Suprapubic skin (tissue), 4 donors: ENCODE data around the gene GABRP. TPM values are rescaled to one million over a fixed set of nuclear protein-coding genes. Genes with fewer than 3 reads are reported as not detected.
A peak's percentile ranks its signal among the peaks of the same experiment; 100 is the strongest.
"Not testable (repeated sequence)": the region's sequence is repeated elsewhere in the genome, so short reads cannot be mapped to it uniquely, and the experiment has no call there.

Experiments used
- DNase-seq, 2 donors: peaks; one replicate each; pipeline ENCODE4 v3.0.0-alpha.2; 2019; ENCODE audit warnings: low spot score in 2 of 2
- H3K27ac ChIP-seq: fragments of 200-600 bp; sonication (generic); one replicate; pipeline ENCODE4 v1.5.1; 2019
- H3K27me3 ChIP-seq: fragments of 200-600 bp; sonication (generic); one replicate; pipeline ENCODE4 v1.5.1; 2019
- H3K36me3 ChIP-seq: fragments of 200-600 bp; sonication (generic); one replicate; pipeline ENCODE4 v1.5.1; 2019
- H3K4me1 ChIP-seq: fragments of 200-600 bp; sonication (generic); one replicate; pipeline ENCODE4 v1.5.1; 2019
- H3K4me3 ChIP-seq: fragments of 200-600 bp; sonication (generic); one replicate; pipeline ENCODE4 v1.5.1; 2019; ENCODE audit warnings: mild to moderate bottlenecking
- H3K9me3 ChIP-seq: fragments of 200-600 bp; sonication (generic); one replicate; pipeline ENCODE4 v1.5.1; 2019
- EP300 ChIP-seq: sonication (generic); formaldehyde crosslinking; IDR thresholded peaks from one replicate; pipeline ENCODE4 v1.6.1; 2017; ENCODE audit warnings: antibody characterized with exemption
- POLR2A ChIP-seq, 2 donors: fragments of 450-650 bp; IDR thresholded peaks; one replicate each; pipeline ENCODE4 v1.6.1; 2017; ENCODE audit warnings: antibody characterized with exemption in 2 of 2, mild to moderate bottlenecking in 2 of 2, moderate library complexity in 2 of 2
- POLR2AphosphoS5 ChIP-seq, 3 donors: sonication (generic); formaldehyde crosslinking; IDR thresholded peaks; one replicate each; pipeline ENCODE4 v1.6.1; 2017; ENCODE audit warnings: antibody characterized with exemption in 3 of 3
- WGBS: methylation state at CpG from one replicate; pipeline ENCODE4 v1.1.5; 2018; 5-methylcytosine and 5-hydroxymethylcytosine counted together
- total RNA-seq, 4 donors: library from RNA; depleted of rRNA; stranded (reverse); fragments of >200 nt; gene quantifications; one replicate each; pipeline ENCODE4 v1.1.0, GENCODE V29; 2016
- TF ChIP-seq, protein P1 (sequence below), 2 donors: fragments of 200-600 bp in 1 of 2; fragments of 450-650 bp in 1 of 2; sonication (generic) in 1 of 2; IDR thresholded peaks; one replicate each; pipeline ENCODE4 v1.5.1; 2016 to 2019; ENCODE audit warnings: antibody characterized with exemption in 2 of 2, mild to moderate bottlenecking in 1 of 2, moderate library complexity in 1 of 2

The GABRP gene
- total RNA-seq, 4 donors from 2014 or later, result 8.0 to 24.3 (median 16.1) TPM

DNA sequence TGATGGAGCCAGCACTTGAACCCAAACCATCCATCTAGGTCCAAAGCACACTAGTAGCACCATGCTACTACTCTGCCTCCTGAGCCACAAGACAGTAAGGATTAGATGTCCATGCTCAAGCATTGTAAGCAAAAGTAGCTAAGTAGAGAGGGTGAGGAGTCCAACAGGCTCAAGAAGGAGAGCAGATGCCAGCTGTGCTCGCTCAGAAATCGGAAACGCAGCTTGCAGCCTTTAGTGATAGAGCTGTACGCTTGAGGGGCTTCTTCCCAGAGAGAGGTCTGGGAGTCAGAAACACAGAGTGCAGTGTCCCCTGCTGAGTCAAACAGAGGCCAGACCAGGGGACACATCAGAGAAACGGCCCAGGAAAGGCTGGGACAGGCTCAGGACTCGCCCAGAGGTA, 32.7 kb upstream of the GABRP start:
- no peak for DNase-seq
- no peak overlapping the region for H3K27ac ChIP-seq
- 85% methylated on average over 6 of the region's 6 CpGs for WGBS
- peaks cover 3% of the 10 kb centered on the region for H3K27me3 ChIP-seq
- no peaks in the 10 kb centered on the region for H3K9me3 ChIP-seq
- TF ChIP-seq POLR2A (IDR thresholded peaks at IDR 0.05) (no peak), POLR2AphosphoS5 (IDR thresholded peaks at IDR 0.05) (no peak), EP300 (no peak)
- TF ChIP-seq, protein P1, sequence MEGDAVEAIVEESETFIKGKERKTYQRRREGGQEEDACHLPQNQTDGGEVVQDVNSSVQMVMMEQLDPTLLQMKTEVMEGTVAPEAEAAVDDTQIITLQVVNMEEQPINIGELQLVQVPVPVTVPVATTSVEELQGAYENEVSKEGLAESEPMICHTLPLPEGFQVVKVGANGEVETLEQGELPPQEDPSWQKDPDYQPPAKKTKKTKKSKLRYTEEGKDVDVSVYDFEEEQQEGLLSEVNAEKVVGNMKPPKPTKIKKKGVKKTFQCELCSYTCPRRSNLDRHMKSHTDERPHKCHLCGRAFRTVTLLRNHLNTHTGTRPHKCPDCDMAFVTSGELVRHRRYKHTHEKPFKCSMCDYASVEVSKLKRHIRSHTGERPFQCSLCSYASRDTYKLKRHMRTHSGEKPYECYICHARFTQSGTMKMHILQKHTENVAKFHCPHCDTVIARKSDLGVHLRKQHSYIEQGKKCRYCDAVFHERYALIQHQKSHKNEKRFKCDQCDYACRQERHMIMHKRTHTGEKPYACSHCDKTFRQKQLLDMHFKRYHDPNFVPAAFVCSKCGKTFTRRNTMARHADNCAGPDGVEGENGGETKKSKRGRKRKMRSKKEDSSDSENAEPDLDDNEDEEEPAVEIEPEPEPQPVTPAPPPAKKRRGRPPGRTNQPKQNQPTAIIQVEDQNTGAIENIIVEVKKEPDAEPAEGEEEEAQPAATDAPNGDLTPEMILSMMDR (IDR thresholded peaks at IDR 0.05), result no peak
- no peaks in the 10 kb centered on the region for H3K36me3 ChIP-seq
- no peak overlapping the region for H3K4me3 ChIP-seq
- peaks cover 5% of the 10 kb centered on the region for H3K4me1 ChIP-seq

DNA sequence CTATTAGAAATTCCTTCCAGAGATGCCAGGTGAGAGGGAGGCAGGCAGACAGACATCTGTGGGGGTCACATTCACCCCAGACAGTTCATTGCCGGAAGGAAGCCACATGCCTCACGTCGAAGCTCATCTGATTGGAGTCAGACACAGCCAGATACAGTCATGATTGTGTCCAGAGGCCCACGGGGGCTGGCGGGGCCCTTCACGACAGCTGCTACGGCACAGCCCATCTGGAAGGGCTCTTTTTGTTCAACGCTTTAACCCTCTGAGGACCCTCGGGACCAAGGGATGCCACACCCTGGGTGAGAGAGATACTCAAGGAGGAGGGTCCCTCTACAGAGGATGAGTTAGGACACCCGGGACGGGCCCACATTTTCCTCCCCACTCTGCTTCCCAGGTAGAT, 31.9 kb upstream of the GABRP start:
- no peaks in the 10 kb centered on the region for H3K9me3 ChIP-seq
- H3K4me1 ChIP-seq, result peaks cover 4% of the 10 kb centered on the region
- peaks cover 3% of the 10 kb centered on the region for H3K27me3 ChIP-seq
- TF ChIP-seq EP300 (no peak), POLR2AphosphoS5 (IDR thresholded peaks at IDR 0.05) (no peak), POLR2A (IDR thresholded peaks at IDR 0.05) (no peak)
- TF ChIP-seq, protein P1 (IDR thresholded peaks at IDR 0.05), result no peak
- no peaks in the 10 kb centered on the region for H3K36me3 ChIP-seq
- no peak overlapping the region for H3K27ac ChIP-seq
- H3K4me3 ChIP-seq, result no peak overlapping the region
- peak in 1 of 2 donors; percentile 69 for DNase-seq
- 52% methylated on average over 9 of the region's 11 CpGs for WGBS

DNA sequence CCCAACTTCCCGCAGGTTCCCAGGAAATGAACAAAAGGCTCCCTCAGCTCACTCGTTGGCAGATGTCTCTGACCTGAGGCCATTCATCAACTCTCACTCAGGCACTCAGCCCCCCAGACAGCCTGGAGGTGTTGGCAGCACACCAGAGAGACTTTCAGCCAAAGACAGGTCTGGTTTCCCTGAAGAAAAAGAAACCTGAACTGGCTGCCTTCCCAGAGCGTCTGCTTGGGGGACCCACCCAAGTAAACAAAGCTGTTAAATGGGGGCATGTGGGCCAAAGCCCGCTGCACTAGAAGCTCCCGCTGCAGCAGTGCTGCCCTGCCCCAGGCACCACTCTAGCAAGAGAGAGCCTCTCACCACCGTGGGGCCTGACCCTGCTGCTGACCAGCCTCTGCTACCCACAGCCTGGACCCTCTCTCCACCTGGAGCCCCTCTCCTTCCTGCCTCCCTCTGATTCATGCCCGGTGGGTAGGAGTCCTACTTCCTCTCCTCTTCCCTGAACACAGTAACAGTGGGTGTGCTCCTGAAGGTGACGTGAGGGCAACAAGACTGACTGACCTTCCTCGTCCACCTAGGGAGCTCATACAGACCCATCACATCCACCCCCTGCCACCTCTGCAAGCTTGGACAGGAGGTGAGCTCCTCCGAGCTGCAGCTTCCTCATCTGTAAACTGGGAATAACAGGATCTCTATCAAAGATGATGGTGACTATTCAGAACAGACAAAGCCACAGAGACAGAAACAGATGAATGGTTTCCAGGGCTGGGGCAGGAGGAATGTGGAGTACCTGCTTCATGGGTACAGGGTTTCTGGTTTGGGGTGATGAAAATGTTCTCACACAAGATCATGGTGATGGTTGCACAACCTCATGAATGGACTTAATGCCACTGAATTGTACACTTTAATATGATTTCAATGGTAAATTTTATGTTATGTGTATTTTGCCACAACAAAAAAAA, 31.0 kb upstream of the GABRP start:
- Histone ChIP-seq H3K9me3 (no peaks in the 10 kb centered on the region), H3K27ac (no peak overlapping the region), H3K4me1 (peaks cover 4% of the 10 kb centered on the region), H3K36me3 (no peaks in the 10 kb centered on the region), H3K27me3 (peaks cover 3% of the 10 kb centered on the region), H3K4me3 (no peak overlapping the region)
- DNase-seq, result peak in 1 of 2 donors; percentile 69
- TF ChIP-seq POLR2AphosphoS5 (IDR thresholded peaks at IDR 0.05) (no peak), POLR2A (IDR thresholded peaks at IDR 0.05) (no peak), EP300 (no peak)
- TF ChIP-seq, protein P1 (IDR thresholded peaks at IDR 0.05), result no peak
- WGBS, result 59% methylated on average over 8 of the region's 10 CpGs

DNA sequence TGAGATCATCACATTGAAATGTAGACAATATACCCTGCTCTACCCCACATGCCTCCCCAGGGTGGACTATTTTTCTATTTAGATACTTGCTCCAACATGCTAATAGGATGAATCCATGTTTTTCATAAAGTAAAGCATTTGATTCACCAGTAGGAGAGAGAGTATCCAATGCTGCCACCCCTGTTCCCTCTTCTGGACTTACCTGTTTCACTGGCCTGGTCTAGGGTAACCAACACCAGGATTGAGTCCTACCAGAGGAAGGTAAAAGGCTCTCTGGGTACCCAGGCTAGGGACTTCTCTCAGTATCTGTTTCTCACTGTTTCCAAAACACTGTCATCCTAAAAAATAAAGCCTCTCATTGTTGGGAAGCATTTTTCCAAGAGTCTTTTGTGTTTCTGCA, 30.2 kb upstream of the GABRP start:
- peaks cover 4% of the 10 kb centered on the region for H3K4me1 ChIP-seq
- no peak for DNase-seq
- H3K9me3 ChIP-seq, result no peaks in the 10 kb centered on the region
- peaks cover 3% of the 10 kb centered on the region for H3K27me3 ChIP-seq
- no peak overlapping the region for H3K4me3 ChIP-seq
- H3K36me3 ChIP-seq, result no peaks in the 10 kb centered on the region
- no peak overlapping the region for H3K27ac ChIP-seq
- TF ChIP-seq POLR2A (IDR thresholded peaks at IDR 0.05) (no peak), EP300 (no peak), POLR2AphosphoS5 (IDR thresholded peaks at IDR 0.05) (no peak)
- TF ChIP-seq, protein P1 (IDR thresholded peaks at IDR 0.05), result no peak

DNA sequence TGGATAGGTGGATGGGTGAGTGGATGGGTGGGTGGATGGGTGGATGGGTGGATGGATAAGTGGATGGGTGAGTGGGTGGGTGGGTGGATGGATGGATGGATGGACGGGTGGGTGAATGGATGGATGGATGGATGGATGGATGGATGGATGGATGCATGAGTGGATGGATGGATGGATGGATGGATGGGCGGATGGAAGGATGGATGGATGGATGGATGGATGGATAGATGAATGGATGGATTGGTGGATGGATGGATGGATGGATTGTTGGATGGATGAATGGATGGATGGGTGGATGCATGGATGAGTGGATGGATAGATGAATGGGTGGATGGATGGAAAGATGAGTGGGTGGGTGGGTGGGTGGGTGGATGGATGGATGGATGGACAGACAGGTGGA, 29.0 kb upstream of the GABRP start:
- not testable (repeated sequence) for H3K4me3 ChIP-seq, H3K36me3 ChIP-seq, H3K4me1 ChIP-seq, H3K27me3 ChIP-seq, DNase-seq, H3K9me3 ChIP-seq, H3K27ac ChIP-seq
- WGBS, result 77% methylated on average over 2 of the region's 2 CpGs
